ENCODE measurements around the gene ARHGAP6. TPM values are rescaled to one million over a fixed set of nuclear protein-coding genes. Genes with fewer than 3 reads are reported as not detected.

ARHGAP6 gene
- total RNA-seq, 2 experiments from 2014 or later: not detected

DNA sequence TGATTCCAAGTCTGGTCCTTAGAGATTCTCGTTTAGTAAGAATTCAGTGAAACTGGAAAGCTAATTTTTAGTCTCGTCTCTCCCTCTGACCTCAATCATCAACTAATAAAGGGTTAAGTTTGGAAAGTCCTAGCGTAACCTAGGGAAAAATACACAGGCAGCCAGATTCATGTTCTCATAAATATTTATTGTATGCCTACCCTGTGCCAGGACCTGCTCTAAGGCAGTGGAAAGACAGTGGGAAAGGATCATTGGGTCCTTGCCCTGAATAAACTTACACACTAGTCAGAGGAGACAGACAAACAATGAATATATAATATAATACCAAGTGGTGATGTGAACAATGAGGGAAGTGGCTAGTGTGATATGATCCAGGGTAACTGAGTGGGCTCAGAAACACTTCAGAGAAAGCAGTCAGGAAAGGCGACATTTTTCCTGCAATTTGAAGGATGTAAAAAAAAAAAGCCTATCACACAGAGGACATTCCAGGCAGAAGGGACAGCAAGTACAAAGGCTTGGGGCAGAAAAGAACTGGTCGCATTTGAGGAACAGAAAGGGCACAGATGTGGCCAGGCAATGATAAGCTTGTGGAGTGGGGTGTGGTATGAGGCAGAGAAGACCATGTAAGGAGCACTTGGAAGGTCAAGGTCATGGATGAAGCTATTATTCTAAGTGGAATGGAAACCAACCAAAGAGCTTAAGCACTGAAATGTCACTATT lies 243.8 kb downstream of the ARHGAP6 start:
- ChIA-PET CTCF (no interaction called here), POLR2A (no interaction called here)
- ATAC-seq (no peak), DNase-seq (no peak)
- H3K9me3 Mint-ChIP-seq: no peaks in the 10 kb centered on the region
- TF ChIP-seq, protein P1, sequence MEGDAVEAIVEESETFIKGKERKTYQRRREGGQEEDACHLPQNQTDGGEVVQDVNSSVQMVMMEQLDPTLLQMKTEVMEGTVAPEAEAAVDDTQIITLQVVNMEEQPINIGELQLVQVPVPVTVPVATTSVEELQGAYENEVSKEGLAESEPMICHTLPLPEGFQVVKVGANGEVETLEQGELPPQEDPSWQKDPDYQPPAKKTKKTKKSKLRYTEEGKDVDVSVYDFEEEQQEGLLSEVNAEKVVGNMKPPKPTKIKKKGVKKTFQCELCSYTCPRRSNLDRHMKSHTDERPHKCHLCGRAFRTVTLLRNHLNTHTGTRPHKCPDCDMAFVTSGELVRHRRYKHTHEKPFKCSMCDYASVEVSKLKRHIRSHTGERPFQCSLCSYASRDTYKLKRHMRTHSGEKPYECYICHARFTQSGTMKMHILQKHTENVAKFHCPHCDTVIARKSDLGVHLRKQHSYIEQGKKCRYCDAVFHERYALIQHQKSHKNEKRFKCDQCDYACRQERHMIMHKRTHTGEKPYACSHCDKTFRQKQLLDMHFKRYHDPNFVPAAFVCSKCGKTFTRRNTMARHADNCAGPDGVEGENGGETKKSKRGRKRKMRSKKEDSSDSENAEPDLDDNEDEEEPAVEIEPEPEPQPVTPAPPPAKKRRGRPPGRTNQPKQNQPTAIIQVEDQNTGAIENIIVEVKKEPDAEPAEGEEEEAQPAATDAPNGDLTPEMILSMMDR (IDR thresholded peaks at IDR 0.05): no peak
- intact Hi-C loops (cut with micrococcal nuclease): no loop called here
- no peak overlapping the region for H3K4me3 Mint-ChIP-seq
- H3K27me3 Mint-ChIP-seq: peaks cover 11% of the 10 kb centered on the region
- no peaks in the 10 kb centered on the region for H3K4me1 Mint-ChIP-seq (ENCODE audit: low read depth)
- no peak overlapping the region for H3K27ac Mint-ChIP-seq
- H3K36me3 Mint-ChIP-seq (ENCODE audit: low read depth): no peaks in the 10 kb centered on the region

DNA sequence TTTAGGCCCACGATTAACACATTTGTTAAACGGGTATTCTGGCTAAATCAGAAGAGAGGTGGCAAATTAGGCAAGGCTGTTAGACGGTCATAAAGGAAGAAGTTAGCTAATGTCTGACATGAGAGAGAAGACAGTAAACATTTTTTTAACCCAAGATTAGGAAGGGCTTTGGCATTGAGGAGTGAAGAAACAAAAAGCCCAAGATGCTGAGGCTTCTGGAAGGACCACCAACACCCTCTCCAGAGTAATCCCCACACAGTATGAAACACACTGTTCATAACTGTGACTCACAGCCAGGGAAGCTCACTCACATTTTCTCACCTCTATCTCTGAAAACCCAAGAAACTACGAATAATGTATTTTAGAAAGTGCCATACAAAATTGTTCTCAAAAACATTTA lies 244.9 kb downstream of the ARHGAP6 start:
- CTCF ChIA-PET: no interaction called here
- TF ChIP-seq, protein P1 (IDR thresholded peaks at IDR 0.05): no peak
- Mint-ChIP-seq H3K4me3 (no peak overlapping the region), H3K27me3 (peaks cover 4% of the 10 kb centered on the region), H3K36me3 (ENCODE audit: low read depth) (no peaks in the 10 kb centered on the region), H3K9me3 (no peaks in the 10 kb centered on the region), H3K4me1 (ENCODE audit: low read depth) (no peaks in the 10 kb centered on the region), H3K27ac (no peak overlapping the region)
- no peak for ATAC-seq
- DNase-seq: no peak
- intact Hi-C loops (cut with micrococcal nuclease): no loop called here
- POLR2A ChIA-PET: no interaction called here

DNA sequence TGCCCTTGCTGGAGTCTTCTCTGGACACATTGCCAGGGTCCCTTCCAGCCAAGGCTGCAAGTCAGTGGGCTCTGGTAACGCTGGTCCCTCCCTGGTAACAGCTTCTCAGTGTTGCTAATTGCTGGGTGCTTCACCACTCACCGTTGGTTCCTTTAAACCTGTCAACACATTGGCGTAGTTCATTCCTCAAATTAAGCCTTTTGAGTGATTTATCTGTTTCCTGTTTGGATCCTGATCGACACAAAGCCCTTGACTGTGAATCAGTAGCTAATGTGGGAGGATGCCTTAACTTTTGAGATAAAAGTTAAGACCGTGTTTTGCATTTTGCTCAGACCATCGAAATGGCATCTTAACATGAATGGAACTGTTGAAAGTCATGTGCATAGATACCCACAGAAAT lies 246.6 kb downstream of the ARHGAP6 start:
- H3K9me3 Mint-ChIP-seq: no peaks in the 10 kb centered on the region
- H3K4me3 Mint-ChIP-seq: no peak overlapping the region
- H3K36me3 Mint-ChIP-seq (ENCODE audit: low read depth): no peaks in the 10 kb centered on the region
- TF ChIP-seq, protein P1 (IDR thresholded peaks at IDR 0.05): no peak
- DNase-seq (no peak), ATAC-seq (no peak)
- no peaks in the 10 kb centered on the region for H3K4me1 Mint-ChIP-seq (ENCODE audit: low read depth)
- CTCF ChIA-PET: no interaction called here
- peaks cover 1% of the 10 kb centered on the region for H3K27me3 Mint-ChIP-seq
- intact Hi-C loops (cut with micrococcal nuclease): no loop called here
- H3K27ac Mint-ChIP-seq: no peak overlapping the region
- POLR2A ChIA-PET: no interaction called here

DNA sequence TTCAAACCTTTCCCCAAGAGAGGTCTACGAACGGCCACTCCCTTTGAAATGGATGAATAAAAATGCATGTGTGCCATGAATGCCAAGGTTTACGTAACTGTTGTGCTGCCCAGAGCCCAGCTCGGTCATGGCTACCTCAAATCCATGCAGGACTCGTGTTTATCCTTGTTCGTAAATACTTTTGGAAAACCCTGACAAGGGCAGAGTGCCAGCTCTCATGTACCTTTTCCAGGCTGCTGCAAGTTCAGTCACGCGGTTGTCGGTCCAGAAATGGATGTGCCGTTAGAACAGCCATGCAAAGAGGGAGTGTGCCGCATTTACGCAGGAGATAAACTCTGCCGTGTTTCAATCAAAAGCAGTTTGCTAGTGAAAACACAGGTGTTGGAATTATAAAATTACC lies 249.1 kb downstream of the ARHGAP6 start:
- ChIA-PET CTCF (no interaction called here), POLR2A (no interaction called here)
- Mint-ChIP-seq H3K36me3 (ENCODE audit: low read depth) (no peaks in the 10 kb centered on the region), H3K4me3 (no peak overlapping the region), H3K27me3 (no peaks in the 10 kb centered on the region), H3K9me3 (no peaks in the 10 kb centered on the region), H3K27ac (no peak overlapping the region), H3K4me1 (ENCODE audit: low read depth) (no peaks in the 10 kb centered on the region)
- DNase-seq: no peak
- no peak for ATAC-seq
- intact Hi-C loops (cut with micrococcal nuclease): no loop called here
- TF ChIP-seq, protein P1 (IDR thresholded peaks at IDR 0.05): no peak

DNA sequence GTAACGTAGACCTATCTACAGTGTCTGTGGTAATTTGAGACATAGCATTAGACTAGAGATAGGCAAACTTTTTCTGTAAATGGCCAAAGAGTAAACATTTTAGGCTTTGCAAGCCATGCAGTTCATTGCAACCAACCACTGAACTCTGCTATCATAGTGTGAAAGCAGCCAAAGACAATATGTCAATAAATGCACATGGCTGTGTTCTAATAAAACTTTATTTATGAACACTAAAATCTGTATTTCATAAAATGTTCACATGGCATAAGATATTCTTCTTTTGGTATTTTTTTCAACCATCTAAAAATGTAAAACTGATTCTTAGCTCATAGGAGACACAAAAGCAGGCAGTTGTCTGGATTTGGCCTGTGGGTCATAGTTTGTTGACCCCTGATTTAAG lies 251.6 kb downstream of the ARHGAP6 start:
- Mint-ChIP-seq H3K9me3 (no peaks in the 10 kb centered on the region), H3K36me3 (ENCODE audit: low read depth) (no peaks in the 10 kb centered on the region), H3K4me3 (no peak overlapping the region), H3K4me1 (ENCODE audit: low read depth) (no peaks in the 10 kb centered on the region), H3K27ac (no peak overlapping the region), H3K27me3 (no peaks in the 10 kb centered on the region)
- intact Hi-C loops (cut with micrococcal nuclease): no loop called here
- TF ChIP-seq, protein P1 (IDR thresholded peaks at IDR 0.05): no peak
- ChIA-PET CTCF (no interaction called here), POLR2A (no interaction called here)
- ATAC-seq (no peak), DNase-seq (no peak)

Data from activated CD8-positive, alpha-beta T cell treated with anti-CD3 and anti-CD28 coated beads for 36 hours (primary cell).